ENCODE results near the gene JAG2.

Gene JAG2

DNA sequence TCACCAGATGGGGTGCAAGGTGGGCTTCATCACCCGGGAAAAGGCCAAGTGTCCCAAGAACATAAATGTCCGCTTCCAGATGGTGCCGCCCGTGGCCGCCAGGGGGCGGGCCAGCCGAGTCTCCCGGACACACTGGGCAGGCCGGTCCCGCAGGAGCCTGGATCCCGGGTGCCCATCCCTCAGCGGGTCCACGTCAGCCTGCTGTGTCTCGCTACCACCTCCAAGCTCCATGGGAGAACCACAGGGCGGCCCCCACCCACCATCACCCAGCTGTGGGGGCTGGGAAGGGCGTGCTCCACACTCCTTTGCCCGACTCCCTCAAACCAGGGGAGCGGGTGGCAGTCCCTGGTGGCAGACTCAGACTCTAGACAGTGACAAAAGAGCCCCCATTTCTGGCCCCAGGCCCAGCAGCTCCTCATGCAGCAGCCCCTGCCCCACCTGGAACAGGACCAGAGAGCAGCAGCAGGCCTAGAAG is 34.5 kb upstream of the JAG2 start:
- peak; percentile 37 for DNase-seq

DNA sequence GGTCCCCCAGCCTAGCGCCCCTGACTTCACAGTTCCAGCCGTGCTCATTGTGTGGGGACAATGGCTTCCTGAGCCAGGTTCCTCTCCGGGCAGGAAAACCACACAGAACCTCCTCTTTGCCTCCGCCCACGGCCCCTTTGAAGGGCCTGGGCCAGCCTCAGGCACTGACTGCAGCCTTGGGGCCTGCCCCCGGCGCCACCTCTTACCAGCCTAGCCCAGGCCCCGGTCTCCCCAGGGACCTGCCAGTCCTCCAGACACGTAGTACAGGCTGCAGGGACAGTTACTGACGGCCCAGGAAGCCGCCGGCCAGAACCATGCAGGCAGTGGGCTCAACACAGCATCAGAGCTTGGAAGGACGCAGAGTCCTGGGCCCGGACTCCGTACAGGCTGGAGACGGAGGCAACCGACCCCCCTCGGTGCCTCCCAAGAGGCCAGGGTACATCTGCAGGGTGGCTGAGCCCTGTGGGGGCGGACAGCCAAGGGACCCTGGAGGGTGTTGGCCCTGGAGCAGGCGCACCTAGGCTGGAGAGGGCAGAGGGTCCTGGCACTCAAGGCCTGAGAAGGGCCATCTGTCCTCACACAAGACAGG is 33.4 kb upstream of the JAG2 start:
- DNase-seq: no peak

DNA sequence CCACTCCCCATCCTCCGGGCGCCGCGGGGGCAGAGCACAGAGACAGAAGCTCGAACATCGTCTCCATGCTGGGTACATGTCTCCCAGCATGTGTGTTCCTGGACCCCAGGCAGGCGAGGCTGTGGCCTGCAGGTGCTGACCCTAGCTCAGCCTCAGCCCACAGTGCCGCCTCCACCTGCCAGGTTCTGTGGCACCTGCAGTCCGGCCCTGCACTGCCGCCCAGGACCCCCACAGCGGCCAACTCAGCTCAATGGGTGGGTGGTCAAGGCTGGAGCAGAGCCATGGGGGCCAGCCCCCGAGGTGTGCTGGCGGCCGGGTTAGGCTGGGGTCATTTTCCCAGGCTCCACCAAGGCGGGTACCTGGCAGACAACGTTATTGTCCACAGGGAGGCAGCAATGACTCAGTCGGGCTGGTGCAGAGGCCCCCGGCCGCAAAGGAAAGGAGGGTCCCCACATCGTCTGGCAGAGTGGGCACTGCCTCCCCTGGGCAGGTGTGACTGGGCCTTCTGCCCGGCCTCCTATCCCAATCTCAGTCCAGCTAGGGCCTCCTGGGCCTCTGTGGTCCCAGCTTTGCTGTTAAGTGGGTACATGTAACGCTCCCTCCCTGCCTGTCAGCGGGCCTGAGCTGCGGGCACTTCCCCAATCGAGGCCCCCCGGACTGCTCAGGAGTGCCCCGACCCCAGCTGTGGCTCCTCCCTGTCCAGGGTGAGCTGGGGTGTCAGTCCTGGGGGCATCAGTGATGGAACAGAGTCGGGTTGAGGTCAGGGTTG is 32.8 kb upstream of the JAG2 start:
- no peak for DNase-seq

DNA sequence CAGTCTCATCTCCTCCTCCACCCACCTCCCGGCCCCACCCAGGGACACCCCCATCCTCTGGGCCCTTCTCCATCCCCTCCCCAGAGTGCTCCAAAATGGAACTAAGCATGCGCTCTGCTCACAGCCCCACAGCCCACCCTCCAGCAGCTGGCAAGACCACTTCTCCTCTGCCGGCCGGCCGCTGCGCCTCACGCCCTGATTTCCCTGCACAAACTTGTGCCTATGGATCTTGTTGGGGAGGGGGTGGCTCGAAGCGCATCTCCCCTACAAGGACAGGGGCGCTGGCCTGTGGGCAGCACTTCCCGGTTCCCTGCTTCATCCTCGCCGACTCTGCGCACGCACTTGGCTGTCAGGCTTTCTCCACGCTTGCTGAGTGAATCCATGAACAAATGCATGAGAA is 32.1 kb upstream of the JAG2 start:
- DNase-seq: no peak

DNA sequence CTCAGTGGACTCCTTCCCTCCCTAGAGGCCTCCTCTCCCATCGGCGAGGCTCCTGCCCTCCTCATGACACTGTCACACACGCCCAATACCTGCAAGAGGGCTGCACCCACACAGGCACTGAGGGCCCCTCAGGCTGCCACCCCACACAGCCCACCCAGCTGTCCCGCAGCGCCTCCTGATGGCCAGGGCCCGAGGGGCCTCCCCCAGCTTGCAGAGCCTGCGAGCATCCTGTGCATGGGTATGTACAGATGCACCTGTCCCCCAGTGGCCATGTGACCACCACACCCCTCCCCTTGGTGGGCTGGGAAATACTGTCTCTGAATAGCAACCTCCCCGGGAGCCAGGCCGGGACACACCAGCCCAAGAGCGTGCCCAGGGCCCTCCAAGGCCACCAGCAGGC is 31.5 kb upstream of the JAG2 start:
- no peak for DNase-seq

DNA sequence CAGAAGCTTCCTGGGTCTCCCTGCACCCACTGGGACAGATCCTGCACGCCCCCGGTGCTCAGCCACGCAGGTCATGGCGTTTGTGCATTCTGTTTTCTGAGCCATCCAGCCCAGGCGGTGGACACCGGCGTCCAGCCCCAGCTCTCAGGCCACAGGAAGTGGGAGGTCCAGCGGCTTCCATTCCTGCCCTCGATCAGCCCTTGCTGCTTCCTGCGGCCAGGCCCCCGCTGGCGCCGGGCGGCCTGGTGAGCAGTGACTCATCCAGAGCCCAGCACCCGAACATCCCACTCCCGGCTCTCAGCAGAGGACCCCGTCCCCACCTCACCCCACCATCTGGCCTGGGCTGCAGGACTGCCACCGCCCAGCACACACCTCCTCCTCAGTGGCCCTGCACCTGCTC is 30.5 kb upstream of the JAG2 start:
- no peak for DNase-seq

DNA sequence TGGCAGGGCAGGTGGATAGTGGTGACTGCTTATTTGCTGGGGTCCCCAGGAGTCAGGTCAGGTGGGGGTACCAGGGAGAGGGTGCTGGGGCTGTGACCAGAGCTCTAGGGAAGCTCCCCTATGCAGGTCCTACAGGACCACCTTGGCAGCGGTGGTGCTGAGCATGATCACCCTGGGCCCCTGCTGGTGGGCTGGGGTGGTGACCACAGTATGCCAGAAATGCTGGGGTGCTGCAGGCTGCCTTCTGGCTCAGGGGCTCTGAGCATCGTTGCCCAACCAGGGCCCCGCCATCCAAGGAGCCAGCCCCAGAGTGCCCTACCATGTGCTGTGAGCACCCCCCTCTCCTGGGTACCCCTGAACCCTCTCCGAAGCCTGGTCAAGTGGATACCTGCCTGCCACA is 30.0 kb upstream of the JAG2 start:
- no peak for DNase-seq

DNA sequence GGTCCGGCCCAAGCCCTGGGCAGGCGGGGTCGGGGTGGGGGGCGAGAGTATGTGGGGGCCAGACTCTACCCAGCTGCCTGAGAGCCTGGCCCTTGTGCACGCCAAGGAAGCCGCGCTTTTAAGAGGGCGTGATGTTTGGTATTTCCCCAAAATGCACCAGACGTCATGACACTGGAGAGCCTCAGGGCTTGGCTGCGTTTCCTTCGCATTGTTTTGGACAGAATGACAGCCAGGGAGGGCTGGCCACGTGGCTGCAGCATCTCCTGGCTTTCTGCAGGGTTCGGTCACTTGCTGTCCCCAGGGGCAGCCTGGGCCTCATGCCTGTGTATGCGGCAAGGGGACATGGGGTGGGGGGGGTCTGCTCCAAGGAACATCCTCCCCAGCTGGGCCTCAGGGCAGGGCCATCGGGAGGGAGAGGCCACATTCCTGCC is 28.6 kb upstream of the JAG2 start:
- DNase-seq: no peak

DNA sequence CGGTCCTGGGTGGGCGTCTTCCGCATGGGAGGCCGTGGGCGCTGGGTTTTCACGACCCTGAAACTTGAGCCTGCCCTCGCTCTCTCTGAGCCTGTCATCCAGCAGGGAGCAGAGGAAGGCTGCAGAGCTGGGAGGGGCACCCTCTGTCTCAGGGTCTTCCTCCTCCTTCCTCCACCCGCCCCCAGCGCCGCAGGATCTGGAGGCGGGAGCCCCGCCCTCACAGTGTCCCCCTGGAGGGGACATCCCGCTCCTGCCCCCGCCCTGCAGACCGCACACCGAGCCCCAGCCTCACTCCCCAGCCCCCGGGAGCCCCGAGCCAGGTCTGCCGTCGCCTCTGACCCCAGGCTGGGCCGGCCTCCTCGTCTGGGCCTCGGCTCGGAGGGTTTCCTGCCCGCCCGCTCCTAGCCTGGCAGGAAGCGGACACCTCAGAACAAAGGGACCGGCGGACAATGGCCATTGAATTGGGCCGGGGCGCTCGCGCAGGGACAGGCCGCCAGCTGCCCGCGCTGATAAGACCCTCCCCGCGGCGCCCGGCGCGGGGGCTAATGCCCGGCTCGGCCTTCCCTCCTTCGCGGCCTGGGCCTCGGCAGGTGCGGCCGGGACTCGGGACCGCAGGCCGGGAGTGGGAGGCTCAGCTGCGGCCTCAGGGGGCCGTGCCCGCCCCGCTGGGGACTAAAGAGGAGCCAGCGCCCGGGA is 27.8 kb upstream of the JAG2 start:
- DNase-seq: no peak

DNA sequence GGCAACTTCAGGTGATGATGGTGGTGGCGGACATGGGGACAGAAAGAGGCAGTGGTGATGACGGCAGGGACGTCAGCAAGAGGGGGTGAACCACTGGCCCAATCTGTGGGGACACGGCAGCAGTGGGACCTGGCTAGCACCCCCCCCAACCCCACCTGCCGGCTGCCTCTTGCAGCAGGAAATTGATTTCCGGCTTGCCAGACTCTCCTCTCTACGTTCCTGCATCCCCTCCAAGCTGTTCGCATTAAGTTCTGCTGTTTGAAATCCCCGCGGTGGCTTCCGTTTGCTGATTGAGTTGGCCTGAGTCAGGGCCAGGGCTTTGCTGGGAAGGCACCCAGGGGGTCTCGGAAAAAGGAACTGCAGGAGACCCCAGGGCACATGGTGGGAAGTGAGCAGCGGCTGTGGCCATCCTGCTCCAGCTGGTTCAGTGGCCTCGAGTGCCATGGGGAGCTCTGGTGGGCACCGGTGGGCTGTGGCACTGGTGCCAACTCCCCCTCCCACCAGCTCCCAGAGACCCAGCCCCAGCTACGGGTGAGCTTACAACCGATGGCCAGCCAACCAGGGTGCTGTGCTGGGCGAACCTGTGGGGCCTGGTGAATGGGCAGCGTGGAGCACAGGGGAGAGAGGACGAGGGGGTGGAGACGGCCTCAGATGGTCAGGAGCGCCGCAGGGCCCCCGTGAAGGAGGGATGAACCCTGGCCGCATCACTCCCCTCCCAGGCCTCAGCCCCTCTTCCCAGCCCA is 27.1 kb upstream of the JAG2 start:
- DNase-seq: no peak

DNA sequence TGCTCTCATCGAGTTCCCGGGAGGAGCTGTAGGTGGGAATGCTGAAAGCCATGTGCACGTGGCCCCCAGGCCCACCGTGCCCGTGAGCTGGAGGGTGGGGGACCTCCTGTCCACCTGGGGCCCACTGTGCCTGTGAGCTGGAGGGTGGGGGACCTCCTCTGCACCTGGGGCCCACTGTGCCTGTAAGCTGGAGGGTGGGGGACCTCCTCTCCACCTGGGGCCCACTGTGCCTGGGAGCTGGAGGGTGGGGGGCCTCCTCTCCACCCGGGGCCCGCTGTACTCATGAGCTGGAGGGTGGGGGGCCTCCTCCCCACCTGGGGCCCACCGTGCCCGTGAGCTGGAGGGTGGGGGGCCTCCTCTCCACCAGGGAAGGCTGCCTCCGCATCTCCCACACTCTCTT is 26.5 kb upstream of the JAG2 start:
- DNase-seq: no peak

DNA sequence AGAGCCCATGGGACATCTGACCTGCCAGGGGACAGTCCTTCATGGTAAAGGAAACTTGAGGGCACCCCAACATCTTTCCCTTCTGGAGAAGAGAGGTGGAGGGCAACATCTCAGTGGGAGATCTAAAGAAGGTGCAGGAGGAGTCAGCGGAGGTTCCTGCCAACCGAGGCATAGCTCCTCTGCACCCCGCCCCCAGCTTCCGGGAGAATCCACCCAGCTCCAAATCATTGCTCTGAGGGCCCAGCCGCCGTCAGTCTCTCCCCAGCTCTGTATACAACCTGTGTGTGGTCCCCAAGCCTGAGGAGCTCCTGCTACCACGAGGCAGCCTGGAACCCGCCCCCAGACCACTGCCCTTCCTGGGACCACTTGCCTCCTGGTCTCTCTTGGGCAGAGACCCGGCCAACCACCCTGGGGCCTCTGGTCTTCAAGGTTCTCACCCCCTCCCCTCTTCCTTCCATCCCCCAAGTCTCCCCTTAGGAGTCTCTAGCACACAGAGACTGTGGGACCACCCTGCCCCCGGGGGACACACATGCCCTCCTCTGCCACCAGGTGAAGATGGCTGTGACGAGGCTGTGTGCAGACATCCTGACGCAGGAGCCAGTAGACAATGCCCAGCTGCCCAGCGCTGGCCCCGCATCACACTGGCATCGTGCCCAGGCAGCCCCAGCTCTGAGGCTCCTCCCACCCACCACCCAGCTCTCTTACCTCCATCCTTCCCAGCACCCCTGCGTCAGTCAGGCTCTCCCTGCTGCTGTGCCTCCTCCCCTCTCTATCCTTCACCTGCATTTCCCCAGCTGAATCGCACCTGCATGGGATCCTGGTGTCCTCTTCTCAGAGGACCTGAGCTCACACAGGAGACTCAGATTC is 25.6 kb upstream of the JAG2 start:
- DNase-seq: peak; percentile 91

DNA sequence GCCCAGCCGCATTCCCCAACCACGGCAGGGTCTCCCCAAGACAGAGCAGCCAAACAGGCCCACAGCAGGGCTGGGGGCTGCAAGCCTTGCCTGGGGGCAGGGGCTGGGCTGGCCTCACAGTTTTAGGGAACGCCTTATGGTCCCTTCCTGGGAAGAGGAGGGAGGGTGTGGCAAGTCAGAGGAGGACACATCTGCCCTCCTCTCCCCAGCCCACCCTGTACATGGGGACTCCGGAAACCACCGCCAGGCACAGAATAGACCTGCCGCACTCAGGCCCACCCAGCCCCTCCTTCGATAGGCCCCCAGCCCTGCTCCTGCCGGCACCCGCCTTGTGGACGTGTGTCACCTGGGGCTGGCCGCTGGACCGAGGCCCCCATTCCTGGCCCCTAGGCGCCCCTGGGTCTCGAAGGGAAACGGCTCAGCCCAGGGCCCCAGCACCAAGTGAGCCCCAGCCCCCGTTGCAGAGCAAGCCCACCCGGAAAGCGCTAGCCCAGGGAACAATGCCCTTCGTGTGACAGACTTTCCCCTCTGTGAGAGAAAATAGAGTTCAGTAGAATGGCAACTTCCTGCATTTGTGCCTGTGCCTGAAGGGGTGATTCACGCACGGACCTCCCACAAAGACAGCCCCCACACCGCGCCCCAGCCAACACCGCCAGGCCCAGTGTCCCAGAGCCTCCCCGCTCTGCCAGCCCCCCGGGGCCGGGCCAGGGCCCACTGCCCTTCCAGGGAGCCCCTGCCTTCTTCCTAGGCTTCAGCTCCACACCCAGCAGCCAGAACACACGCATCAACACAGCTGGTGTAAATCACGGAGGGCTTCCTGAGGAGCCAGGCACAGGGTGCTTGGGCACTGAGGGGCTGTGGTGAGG is 24.5 kb upstream of the JAG2 start:
- no peak for DNase-seq

DNA sequence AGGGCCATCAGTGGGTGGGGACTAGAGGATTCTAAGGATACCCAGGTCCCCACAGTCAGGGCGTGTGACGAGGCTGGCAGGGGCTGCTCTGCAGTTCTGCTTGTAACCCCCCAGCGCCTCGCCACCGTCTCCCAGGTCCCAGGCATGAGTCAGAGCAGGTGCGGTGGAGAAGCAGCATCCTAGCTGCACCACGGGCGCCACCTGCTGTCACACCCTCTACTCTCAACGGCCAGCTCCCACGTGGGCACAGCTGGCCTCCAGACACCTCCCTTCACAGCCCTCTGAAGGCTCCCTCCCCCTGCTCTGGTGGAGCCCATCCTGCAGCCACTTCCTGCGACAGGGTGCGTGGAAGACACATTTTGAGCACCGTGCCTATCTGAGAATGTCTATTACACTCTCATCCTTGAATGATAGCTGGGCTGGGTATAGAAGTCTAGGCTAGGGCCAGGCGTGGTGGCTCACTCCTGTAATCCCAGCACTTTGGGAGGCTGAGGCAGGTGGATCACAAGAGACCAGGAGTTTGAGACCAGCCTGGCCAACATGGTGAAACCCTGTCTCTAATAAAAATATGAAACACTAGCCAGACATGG is 19.5 kb upstream of the JAG2 start:
- no peak for DNase-seq

DNA sequence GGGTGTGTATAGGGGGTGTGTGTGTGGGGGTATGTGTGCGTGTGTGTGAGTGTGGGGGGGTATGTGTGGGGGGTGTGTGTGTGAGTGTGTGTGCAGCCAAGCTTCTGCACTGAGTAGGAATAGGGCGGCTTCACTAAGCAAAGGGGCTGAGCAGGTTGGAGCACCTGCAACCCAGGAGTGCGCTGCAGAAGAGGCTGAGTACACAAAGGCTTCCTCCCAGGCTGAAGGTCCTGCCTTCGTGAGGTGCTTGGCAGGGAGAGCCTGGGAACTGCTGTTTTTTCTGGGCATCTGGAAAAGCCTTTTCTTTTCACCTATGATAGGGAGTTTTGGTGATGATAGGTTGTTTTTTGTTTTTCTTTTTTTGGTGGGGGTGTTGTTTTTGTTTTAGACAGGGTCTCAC is 18.5 kb upstream of the JAG2 start:
- DNase-seq: no peak

DNA sequence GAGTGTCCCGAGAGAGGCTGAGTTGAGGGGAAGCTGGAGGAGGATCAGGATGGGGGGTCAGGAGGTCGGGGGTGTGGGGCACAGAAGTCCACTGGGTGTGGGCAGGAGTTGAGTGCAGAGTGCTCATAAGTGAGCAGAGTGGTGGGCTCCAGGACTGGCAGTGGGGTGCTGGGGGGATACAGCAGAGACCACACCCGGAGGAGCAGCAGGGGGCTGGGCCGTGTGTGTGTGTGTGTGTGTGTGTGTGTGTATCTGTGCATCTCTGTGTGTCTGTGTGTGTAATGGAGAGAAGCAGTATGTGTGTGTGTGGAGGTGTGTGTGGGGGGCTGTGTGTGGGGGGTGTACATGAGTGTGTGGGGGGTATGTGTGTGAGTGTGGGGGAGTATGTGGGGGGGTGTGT is 17.4 kb upstream of the JAG2 start:
- no peak for DNase-seq

DNA sequence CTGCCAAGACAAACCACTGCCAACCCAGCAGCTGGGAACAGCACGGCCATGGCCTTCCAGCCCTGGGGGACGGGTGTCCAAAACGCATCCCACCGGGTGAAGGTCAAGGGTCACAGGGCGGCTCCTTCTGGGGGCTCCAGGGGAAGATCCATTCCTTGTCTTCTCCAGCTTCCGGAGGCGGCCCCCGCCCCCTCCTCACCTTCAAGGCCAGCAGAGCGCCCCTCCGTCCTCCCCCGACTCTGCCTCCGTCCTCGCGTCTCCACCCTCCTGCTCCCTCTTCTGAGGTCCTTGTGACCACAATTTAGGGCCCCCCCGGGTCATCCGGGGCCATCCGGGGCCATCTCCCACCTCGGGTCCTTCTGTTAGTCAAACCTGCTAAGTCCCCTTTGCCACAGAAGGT is 16.4 kb upstream of the JAG2 start:
- DNase-seq: no peak

DNA sequence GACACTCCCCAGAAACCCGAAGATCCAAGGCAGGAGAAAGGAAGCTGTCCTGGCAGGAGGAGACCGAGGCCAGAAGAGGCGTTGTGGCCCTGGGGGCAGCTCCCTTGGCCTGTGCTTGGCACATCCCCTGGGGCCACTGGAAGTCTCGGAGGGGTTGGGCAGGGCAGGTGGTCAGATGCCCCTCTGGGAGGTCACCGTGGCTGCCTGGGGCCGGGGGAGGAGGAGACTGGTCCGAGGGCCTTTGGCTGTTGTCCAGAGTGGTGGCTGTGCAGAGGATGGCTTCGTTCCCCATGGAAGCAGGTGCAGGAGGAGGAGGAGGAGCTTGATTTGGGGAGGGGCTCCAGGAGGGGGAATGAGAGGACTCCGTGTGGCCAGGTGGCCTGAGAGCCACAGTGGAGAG is 15.9 kb upstream of the JAG2 start:
- peak; percentile 37 for DNase-seq

DNA sequence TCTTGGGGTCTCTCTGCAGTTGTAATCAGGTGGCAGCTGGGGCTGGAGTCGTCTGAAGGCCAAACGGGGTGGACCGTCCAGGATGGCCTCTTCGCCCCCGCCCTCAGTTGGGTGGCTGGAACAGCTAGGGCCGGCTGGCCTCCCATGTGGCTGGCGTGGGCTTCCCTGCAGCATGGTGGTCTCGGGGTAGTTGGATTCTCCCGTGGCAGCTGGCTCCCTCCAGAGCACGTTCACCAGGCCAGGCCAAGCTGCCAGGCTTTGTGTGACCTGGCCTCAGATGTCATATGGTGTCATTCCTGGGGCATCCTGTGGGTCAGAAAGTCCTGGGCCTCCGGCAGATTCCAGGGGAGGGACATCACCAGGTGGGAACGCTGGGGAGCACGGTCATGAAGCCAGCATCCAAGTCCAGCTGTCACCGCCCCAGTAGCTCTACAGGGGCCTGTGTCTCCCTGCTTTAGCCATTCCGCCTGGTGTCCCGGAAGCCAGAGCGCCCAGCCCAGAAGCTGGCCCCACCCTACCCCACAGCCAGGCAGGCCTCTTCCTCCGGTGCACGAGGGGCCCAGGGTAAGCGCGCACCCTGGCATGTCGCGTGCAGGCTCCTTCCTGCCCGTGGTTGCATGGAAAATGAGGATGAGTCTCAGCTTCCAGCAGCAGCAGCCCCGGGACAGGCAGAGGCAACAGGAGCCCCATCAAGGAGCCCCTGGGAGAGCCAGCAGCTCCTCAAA is 13.9 kb upstream of the JAG2 start:
- DNase-seq: no peak

DNA sequence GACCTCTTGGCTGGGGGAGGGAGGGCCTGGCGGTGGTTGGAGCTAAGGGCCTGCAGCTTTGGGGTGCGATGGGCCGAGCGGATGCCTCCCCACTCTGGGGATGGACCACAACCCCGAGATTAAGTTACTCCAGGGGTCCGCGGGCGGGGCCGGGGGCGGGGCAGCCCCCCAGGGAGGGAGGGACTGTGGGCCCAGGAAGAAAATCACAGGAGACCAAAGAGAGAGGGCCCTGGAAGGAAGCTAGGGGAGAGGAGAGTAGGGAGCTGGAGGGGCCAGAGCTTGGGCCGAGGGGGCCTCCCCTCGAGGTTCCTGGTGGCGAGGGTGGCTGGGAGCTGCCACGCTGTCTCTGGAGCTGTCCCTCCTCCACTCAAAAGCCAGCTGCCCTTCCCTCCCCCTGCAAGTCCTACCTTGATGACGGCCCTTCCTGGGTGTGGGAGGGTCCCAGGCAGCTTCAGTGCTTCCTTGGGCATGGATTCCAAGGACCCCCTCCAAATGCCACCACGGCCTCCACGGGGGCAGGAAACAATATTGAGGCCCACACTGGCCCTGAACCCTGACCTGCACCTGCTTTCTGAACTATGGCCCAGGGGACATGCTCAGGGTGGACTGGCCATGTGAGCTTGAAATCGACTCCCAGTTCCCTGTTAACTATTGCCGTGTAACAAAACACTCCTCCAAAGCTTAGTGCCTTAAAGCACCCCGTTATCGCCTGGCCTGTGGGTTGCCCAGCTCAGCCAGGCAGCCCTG is 13.1 kb upstream of the JAG2 start:
- DNase-seq: no peak
